Measurements from ENCODE around the gene BMPR1B. TPM values are rescaled to one million over a fixed set of nuclear protein-coding genes. Genes with fewer than 3 reads are reported as not detected.

Gene BMPR1B
- total and polyA plus RNA-seq, 2 of the 8 experiments (the other 6 are each of a cell fraction or from before 2014, with no cell fraction given), result 0.14 to 1.1 TPM

- no peak overlapping the region for H2BK20ac ChIP-seq (ENCODE audit: low read length)
- H3K4ac ChIP-seq (replicated peaks; ENCODE audit: insufficient read length, low read depth, low read length), result no peak overlapping the region
- peak overlapping the region in 1 of 2 experiments; percentile 42; a peak in 1 of 4 replicates for H3K4me2 ChIP-seq (ENCODE audit: insufficient read depth in 1 of 2, low read depth in 2 of 2, low read length in 2 of 2)
- H2BK12ac ChIP-seq (ENCODE audit: low read depth, low read length), result no peak overlapping the region
- H3K56ac ChIP-seq (replicated peaks; ENCODE audit: insufficient read length, low read depth, low read length), result no peak overlapping the region
- H2AFZ ChIP-seq (ENCODE audit: low read length), result no peak overlapping the region
- no peak overlapping the region for H3K27ac ChIP-seq (ENCODE audit: low read depth, low read length)
- no peak overlapping the region for H2BK120ac ChIP-seq (replicated peaks; ENCODE audit: low read depth, low read length)
- WGBS, 2 experiments (ENCODE audit: extremely low coverage in 1 of 2, insufficient coverage in 1 of 2, insufficient read length in 1 of 2, insufficient replicate concordance in 2 of 2, low coverage in 1 of 2, low lambda C conversion rate in 2 of 2, missing lambda C conversion rate in 1 of 2), result 50% methylated on average over 2 of the region's 2 CpGs; no CpG with 5 or more reads in 1 of the 2 experiments
- H3K9me3 ChIP-seq (ENCODE audit: insufficient read depth in 2 of 2, low read depth in 1 of 2, low read length in 1 of 2), result peaks cover 10 to 13% of the 10 kb centered on the region in 2 experiments; a peak in 3 of 4 replicates
- H4K20me1 ChIP-seq (replicated peaks in 1 of 2; ENCODE audit: control insufficient read depth in 1 of 2, insufficient read depth in 2 of 2, low read length in 2 of 2), result no peaks in the 10 kb centered on the region
- no peak overlapping the region for H4K8ac ChIP-seq (ENCODE audit: extremely low read depth, insufficient read depth, low read length)
- no peak overlapping the region for H3K18ac ChIP-seq (ENCODE audit: extremely low read depth, low read length)
- H3K9ac ChIP-seq (replicated peaks in 1 of 4; ENCODE audit: extremely low read depth in 1 of 4, low read depth in 3 of 4, low read length in 3 of 4), result no peak overlapping the region
- H3K23ac ChIP-seq (ENCODE audit: insufficient read length), result no peak overlapping the region
- no peaks in the 10 kb centered on the region for H3K23me2 ChIP-seq (ENCODE audit: low read depth, low read length)
- no peaks in the 10 kb centered on the region; the same call in 1 of the 2 replicates for H3K79me1 ChIP-seq (ENCODE audit: low read depth, low read length)
- H2BK15ac ChIP-seq (ENCODE audit: low read length), result no peak overlapping the region
- H4K5ac ChIP-seq (ENCODE audit: insufficient read length, low read depth, low read length), result no peak overlapping the region
- H3K27me3 ChIP-seq (replicated peaks in 1 of 4; ENCODE audit: control insufficient read depth in 3 of 4, extremely low read depth in 1 of 4, insufficient read depth in 3 of 4, low read length in 3 of 4), result no peaks in the 10 kb centered on the region
- DNase-seq (ENCODE audit: low read depth in 1 of 2, low spot score in 2 of 2) (no peak), FAIRE-seq (no peak)
- peaks cover 0 to 13% (median 5%) of the 10 kb centered on the region in 4 experiments; a peak in 4 of 7 replicates for H3K4me1 ChIP-seq (replicated peaks in 1 of 4; ENCODE audit: control insufficient read depth in 3 of 4, insufficient read depth in 4 of 4, low read length in 3 of 4)
- ChIA-PET POLR2A (ENCODE audit: partially characterized antibody) (no interaction called here), CTCF (ENCODE audit: partially characterized antibody) (interaction anchor here (0.7 to 2.9 kb wide), 7 partner anchors 12 to 853 kb away, joined by 3 to 13 read pairs (median 4); no protein-coding TSS in a partner anchor)
- H3K36me3 ChIP-seq (ENCODE audit: control insufficient read depth in 2 of 4, insufficient read depth in 4 of 4, low read length in 3 of 4), result peaks cover 0 to 4% (median 0%) of the 10 kb centered on the region in 4 experiments; a peak in 1 of 8 replicates
- no peaks in the 10 kb centered on the region for H3K79me2 ChIP-seq (ENCODE audit: control insufficient read depth in 1 of 2, insufficient read depth in 2 of 2, low read length in 2 of 2)
- no peak overlapping the region for H2AK5ac ChIP-seq (ENCODE audit: low read depth, low read length)
- no peak overlapping the region for H3K4me3 ChIP-seq (ENCODE audit: extremely low read depth in 1 of 4, insufficient read depth in 2 of 4, low read depth in 3 of 4, low read length in 4 of 4)
- no peak overlapping the region for H3K14ac ChIP-seq (ENCODE audit: insufficient read length)
- H4K91ac ChIP-seq (replicated peaks; ENCODE audit: insufficient read length, low read length), result no peak overlapping the region
- H2BK5ac ChIP-seq (ENCODE audit: low read depth, low read length), result no peak overlapping the region
- no peak for TF ChIP-seq MAFK (IDR thresholded peaks at IDR 0.05; ENCODE audit: low read depth, low read length)
- no peak for TF ChIP-seq CHD1 (IDR thresholded peaks at IDR 0.05; ENCODE audit: low read depth, low read length)
- no peak for TF ChIP-seq RNF2 (IDR thresholded peaks at IDR 0.05; ENCODE audit: borderline replicate concordance, low read depth, low read length, missing control alignments, poor library complexity, severe bottlenecking)
- TF ChIP-seq PHF8 (conservative IDR thresholded peaks at IDR 0.05; ENCODE audit: low read depth, low read length), result no peak
- TF ChIP-seq KDM1A (IDR thresholded peaks at IDR 0.05; ENCODE audit: borderline replicate concordance, low read length), result no peak
- TF ChIP-seq HDAC6 (IDR thresholded peaks at IDR 0.05; ENCODE audit: low read depth, low read length), result no peak
- no peak for TF ChIP-seq NANOG (IDR thresholded peaks at IDR 0.05; ENCODE audit: insufficient read depth, low read depth, low read length, poor library complexity, severe bottlenecking)
- TF ChIP-seq CHD2 (IDR thresholded peaks at IDR 0.05; ENCODE audit: low read length), result no peak
- no peak for TF ChIP-seq TBP (IDR thresholded peaks at IDR 0.05; ENCODE audit: low read depth, low read length)
- TF ChIP-seq SP1 (IDR thresholded peaks at IDR 0.05; ENCODE audit: low read depth, low read length), result no peak
- no peak for TF ChIP-seq KDM4A (IDR thresholded peaks at IDR 0.05; ENCODE audit: low read depth, low read length, severe bottlenecking)
- no peak for TF ChIP-seq ZNF274 (IDR thresholded peaks at IDR 0.05; ENCODE audit: borderline replicate concordance, extremely low read depth, low read length)
- no peak for TF ChIP-seq RFX5 (IDR thresholded peaks at IDR 0.05; ENCODE audit: borderline replicate concordance, low read depth, low read length)
- no peak for TF ChIP-seq BCL11A (IDR thresholded peaks at IDR 0.05; ENCODE audit: low read depth in 2 of 2, low read length in 2 of 2)
These were observed 424.2 kb downstream of the BMPR1B start for GRCh38 chr4:95181996-95182306.

Measured in H1 (cell line).